Prostate gland (tissue), 2 donors: ENCODE data around the gene KRTAP9-2. TPM values are rescaled to one million over a fixed set of nuclear protein-coding genes. Genes with fewer than 3 reads are reported as not detected.
"Not testable (repeated sequence)": the region's sequence is repeated elsewhere in the genome, so short reads cannot be mapped to it uniquely, and the experiment has no call there.

Experiments
- DNase-seq: peaks from one replicate; pipeline ENCODE4 v3.0.0-alpha.2; 2019; ENCODE audit warnings: low spot score
- H3K27ac ChIP-seq, 2 donors: fragments of 200-600 bp; sonication (generic); 2 replicates each; pipeline ENCODE4 v1.5.1; 2017 to 2019
- H3K27me3 ChIP-seq: fragments of 200-600 bp; sonication (generic); replicated peaks from 2 replicates; pipeline ENCODE4 v1.5.1; 2019; ENCODE audit not compliant: insufficient read depth
- H3K36me3 ChIP-seq, 2 donors: fragments of 200-600 bp; sonication (generic); 1 replicate in 1 of 2; 2 replicates in 1 of 2; pipeline versions ENCODE4 v1.5.1 to v1.8.1; 2017 to 2019
- H3K4me1 ChIP-seq: fragments of 200-600 bp; sonication (generic); replicated peaks from 2 replicates; pipeline ENCODE4 v1.5.1; 2019
- H3K4me3 ChIP-seq, 2 donors: fragments of 200-600 bp; sonication (generic); 2 replicates each; pipeline ENCODE4 v1.5.1; 2017 to 2019
- H3K9me3 ChIP-seq: fragments of 200-600 bp; sonication (generic); 2 replicates; pipeline ENCODE4 v1.5.1; 2017
- POLR2A ChIP-seq: fragments of 450-650 bp; IDR thresholded peaks from one replicate; pipeline ENCODE4 v1.6.1; 2016; ENCODE audit warnings: antibody characterized with exemption, mild to moderate bottlenecking
- POLR2AphosphoS5 ChIP-seq: sonication (generic); formaldehyde crosslinking; IDR thresholded peaks from one replicate; pipeline ENCODE4 v1.6.1; 2017; ENCODE audit warnings: antibody characterized with exemption
- WGBS: methylation state at CpG from one replicate; pipeline ENCODE4 v1.1.5; 2018; 5-methylcytosine and 5-hydroxymethylcytosine counted together
- intact Hi-C: fragments of 100-400 bp; cut with DNase I; formaldehyde crosslinking; loops from one replicate; pipeline ENCODE4 v1.14.2; 2022
- small RNA-seq, 2 donors: library from RNA; depleted of rRNA; stranded (forward); fragments of <200 nt; gene quantifications; one replicate each; pipeline ENCODE3, GENCODE V24; 2016
- total RNA-seq, 2 donors: library from RNA; depleted of rRNA; stranded (reverse); fragments of >200 nt; gene quantifications; one replicate each; pipeline ENCODE4 v1.1.0, GENCODE V29; 2016

Gene KRTAP9-2
- total RNA-seq, 2 donors from 2014 or later: not detected

DNA sequence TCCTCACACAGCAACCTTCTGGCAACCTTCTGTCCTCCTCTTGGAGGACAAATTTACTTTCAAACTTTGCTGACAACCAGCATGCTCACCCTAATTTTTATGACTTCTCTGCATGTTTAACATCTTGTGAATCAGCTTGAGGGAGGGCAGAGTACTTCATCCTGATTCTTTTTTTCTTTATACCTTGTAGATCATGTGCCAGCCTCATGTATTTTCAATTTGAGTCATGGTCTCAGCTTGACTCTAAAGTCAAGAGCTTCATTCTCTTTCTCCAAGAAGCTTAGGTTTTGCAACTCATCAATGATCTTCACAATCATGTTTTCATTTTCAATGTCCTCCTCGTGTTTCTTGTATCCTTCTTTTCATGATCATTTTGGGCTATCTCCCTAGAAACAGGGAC lies 45.4 kb downstream of the KRTAP9-2 start:
- intact Hi-C loops: no loop called here
- H3K27ac ChIP-seq: no peak overlapping the region
- no peak for TF ChIP-seq POLR2A
- TF ChIP-seq POLR2AphosphoS5: no peak
- no CpG with 5 or more reads among the region's 1 CpG for WGBS
- no peaks in the 10 kb centered on the region for H3K27me3 ChIP-seq
- H3K4me1 ChIP-seq: no peaks in the 10 kb centered on the region
- no peak overlapping the region for H3K4me3 ChIP-seq
- no peaks in the 10 kb centered on the region for H3K9me3 ChIP-seq
- no peaks in the 10 kb centered on the region for H3K36me3 ChIP-seq
- DNase-seq: no peak

DNA sequence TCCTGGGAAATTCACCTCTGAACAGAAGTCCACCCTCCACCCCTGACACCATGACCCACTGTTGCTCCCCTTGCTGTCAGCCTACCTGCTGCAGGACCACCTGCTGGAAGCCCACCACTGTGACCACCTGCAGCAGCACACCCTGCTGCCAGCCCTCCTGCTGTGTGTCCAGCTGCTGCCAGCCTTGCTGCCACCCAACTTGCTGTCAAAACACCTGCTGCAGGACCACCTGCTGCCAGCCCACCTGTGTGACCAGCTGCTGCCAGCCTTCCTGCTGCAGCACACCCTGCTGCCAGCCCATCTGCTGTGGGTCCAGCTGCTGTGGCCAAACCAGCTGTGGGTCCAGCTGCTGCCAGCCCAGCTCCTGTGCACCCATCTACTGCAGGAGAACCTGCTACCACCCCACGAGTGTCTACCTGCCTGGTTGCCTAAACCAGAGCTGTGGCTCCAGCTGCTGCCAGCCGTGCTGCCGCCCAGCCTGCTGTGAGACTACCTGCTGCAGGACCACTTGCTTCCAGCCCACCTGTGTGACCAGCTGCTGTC lies 49.3 kb downstream of the KRTAP9-2 start, which contains the start of gene KRTAP9-7:
Gene KRTAP9-7 (plus strand): TSS at position 51 of the 543 bp plus-strand sequence. CDS start 0 bp downstream, at position 51.
- 73% methylated on average over 3 of the region's 3 CpGs for WGBS
- H3K9me3 ChIP-seq, H3K27ac ChIP-seq, H3K4me1 ChIP-seq, DNase-seq, H3K36me3 ChIP-seq, H3K27me3 ChIP-seq, H3K4me3 ChIP-seq, intact Hi-C loops: not testable (repeated sequence)

Small RNAs within 50 kb of the gene (small RNA-seq; reads per million reads assigned to genes)
- 0 reads per million in 2 donors for gene KRTAP4-17P

Other genes starting within 250 kb of the KRTAP9-2 start
- gene KRT40, start 242.3 kb upstream of the KRTAP9-2 start, total RNA-seq: under 1 TPM in 1 of 2 donors, not detected in 1; 0.74 TPM
- gene KRTAP3-3, start 232.5 kb upstream of the KRTAP9-2 start, total RNA-seq: not detected
- not detected for gene KRTAP3-2, start 226.7 kb upstream of the KRTAP9-2 start, total RNA-seq
- not detected for gene KRTAP3-1, start 217.5 kb upstream of the KRTAP9-2 start, total RNA-seq
- gene KRTAP1-5, start 199.4 kb upstream of the KRTAP9-2 start, total RNA-seq: under 1 TPM in 1 of 2 donors, not detected in 1; 0.51 TPM
- not detected for gene KRTAP1-4, start 196.5 kb upstream of the KRTAP9-2 start, total RNA-seq
- not detected for gene KRTAP1-3, start 191.8 kb upstream of the KRTAP9-2 start, total RNA-seq
- gene KRTAP1-1, start 185.2 kb upstream of the KRTAP9-2 start, total RNA-seq: 1 to 10 TPM in 1 of 2 donors, not detected in 1; 1.4 TPM
- gene KRTAP2-1, start 179.3 kb upstream of the KRTAP9-2 start, total RNA-seq: not detected
- gene KRTAP2-2, start 171.4 kb upstream of the KRTAP9-2 start, total RNA-seq: not detected
- not detected for gene KRTAP2-3, start 166.5 kb upstream of the KRTAP9-2 start, total RNA-seq
- gene KRTAP2-4, start 160.8 kb upstream of the KRTAP9-2 start, total RNA-seq: not detected
- not detected for gene KRTAP4-7, start 142.5 kb upstream of the KRTAP9-2 start, total RNA-seq
- not detected for gene KRTAP4-8, start 128.5 kb upstream of the KRTAP9-2 start, total RNA-seq
- not detected for gene KRTAP4-16, start 124.4 kb upstream of the KRTAP9-2 start, total RNA-seq
- not detected for gene KRTAP4-9, start 121.3 kb upstream of the KRTAP9-2 start, total RNA-seq
- gene KRTAP4-11, start 108.3 kb upstream of the KRTAP9-2 start, total RNA-seq: not detected
- not detected for gene KRTAP4-12, start 102.5 kb upstream of the KRTAP9-2 start, total RNA-seq
- gene KRTAP4-6, start 86.1 kb upstream of the KRTAP9-2 start, total RNA-seq: not detected
- gene KRTAP4-5, start 76.8 kb upstream of the KRTAP9-2 start, total RNA-seq: not detected
- gene KRTAP4-4, start 65.9 kb upstream of the KRTAP9-2 start, total RNA-seq: not detected
- gene KRTAP4-3, start 58.4 kb upstream of the KRTAP9-2 start, total RNA-seq: not detected
- not detected for gene KRTAP4-2, start 48.4 kb upstream of the KRTAP9-2 start, total RNA-seq
- not detected for gene KRTAP4-1, start 41.7 kb upstream of the KRTAP9-2 start, total RNA-seq
- gene KRTAP9-1, start 36.8 kb upstream of the KRTAP9-2 start, total RNA-seq: not detected
- not detected for gene KRTAP9-3, start 5.8 kb downstream of the KRTAP9-2 start, total RNA-seq
- gene KRTAP9-8, start 11.4 kb downstream of the KRTAP9-2 start, total RNA-seq: not detected
- not detected for gene KRTAP9-4, start 23.0 kb downstream of the KRTAP9-2 start, total RNA-seq
- not detected for gene KRTAP9-9, start 28.7 kb downstream of the KRTAP9-2 start, total RNA-seq
- gene KRTAP9-6, start 38.7 kb downstream of the KRTAP9-2 start, total RNA-seq: not detected
- not detected for gene KRTAP9-7, start 49.0 kb downstream of the KRTAP9-2 start, total RNA-seq
- not detected for gene KRTAP29-1, start 76.2 kb downstream of the KRTAP9-2 start, total RNA-seq
- not detected for gene KRTAP16-1, start 82.7 kb downstream of the KRTAP9-2 start, total RNA-seq
- gene KRTAP17-1, start 89.1 kb downstream of the KRTAP9-2 start, total RNA-seq: not detected
- gene KRT33A, start 124.2 kb downstream of the KRTAP9-2 start, total RNA-seq: not detected
- not detected for gene KRT33B, start 143.2 kb downstream of the KRTAP9-2 start, total RNA-seq
- gene KRT34, start 155.7 kb downstream of the KRTAP9-2 start, total RNA-seq: 1 to 10 TPM in 1 of 2 donors, not detected in 1; 1.5 TPM
- not detected for gene KRT31, start 171.0 kb downstream of the KRTAP9-2 start, total RNA-seq
- gene KRT37, start 197.9 kb downstream of the KRTAP9-2 start, total RNA-seq: not detected
- gene KRT38, start 214.3 kb downstream of the KRTAP9-2 start, total RNA-seq: not detected
- gene KRT32, start 240.7 kb downstream of the KRTAP9-2 start, total RNA-seq: not detected